HepG2 (cell line): Measurements from ENCODE around the gene USP1. TPM values are rescaled to one million over a fixed set of nuclear protein-coding genes. Genes with fewer than 3 reads are reported as not detected.

Experiments
- ATRX ChIP-seq: sonication (generic); formaldehyde crosslinking; IDR thresholded peaks from 2 replicates; pipeline ENCODE4 v1.4.0; 2020; ENCODE audit warnings: missing genetic modification reagents, borderline replicate concordance
- EHMT2 ChIP-seq: fragments of 200-600 bp; sonication (generic); IDR thresholded peaks from 2 replicates; pipeline ENCODE4 v1.7.0; 2017; ENCODE audit warnings: antibody characterized with exemption, low read depth, low read length, borderline replicate concordance
- ELF4 ChIP-seq: sonication (generic); formaldehyde crosslinking; IDR thresholded peaks from 2 replicates; pipeline ENCODE4 v1.5.0; 2020; ENCODE audit warnings: missing genetic modification reagents, mild to moderate bottlenecking, moderate library complexity, borderline replicate concordance
- GPN1 ChIP-seq: sonication (generic); formaldehyde crosslinking; IDR thresholded peaks from 2 replicates; pipeline ENCODE4 v1.5.1; 2020; ENCODE audit warnings: missing genetic modification reagents, borderline replicate concordance
- SALL2 ChIP-seq: sonication (generic); formaldehyde crosslinking; IDR thresholded peaks from 2 replicates; pipeline ENCODE4 v1.8.1; 2023; ENCODE audit warnings: mild to moderate bottlenecking, missing genetic modification reagents, inconsistent platforms
- ZNF20 ChIP-seq: sonication (generic); formaldehyde crosslinking; IDR thresholded peaks from 2 replicates; pipeline ENCODE4 v1.4.0; 2020; ENCODE audit warnings: mild to moderate bottlenecking, moderate library complexity, missing genetic modification reagents
- ZNF275 ChIP-seq: sonication (generic); formaldehyde crosslinking; IDR thresholded peaks from 2 replicates; pipeline ENCODE4 v1.8.0; 2022; ENCODE audit warnings: missing genetic modification reagents, mild to moderate bottlenecking, inconsistent platforms, borderline replicate concordance
- ZNF382 ChIP-seq: sonication (generic); formaldehyde crosslinking; IDR thresholded peaks from 2 replicates; pipeline ENCODE4 v1.5.0; 2020; ENCODE audit warnings: missing genetic modification reagents, mild to moderate bottlenecking, borderline replicate concordance
- ZNF430 ChIP-seq: sonication (generic); formaldehyde crosslinking; IDR thresholded peaks from 2 replicates; pipeline ENCODE4 v1.9.0; 2021; ENCODE audit warnings: mild to moderate bottlenecking, missing genetic modification reagents
- ZNF510 ChIP-seq: sonication (generic); formaldehyde crosslinking; IDR thresholded peaks from 2 replicates; pipeline ENCODE4 v1.4.0; 2020; ENCODE audit warnings: low read depth, mild to moderate bottlenecking, missing genetic modification reagents
- ZNF547 ChIP-seq: sonication (generic); formaldehyde crosslinking; IDR thresholded peaks from 2 replicates; pipeline ENCODE4 v1.5.1; 2020; ENCODE audit warnings: mild to moderate bottlenecking, missing genetic modification reagents
- ZSCAN12 ChIP-seq: sonication (generic); formaldehyde crosslinking; IDR thresholded peaks from 2 replicates; pipeline ENCODE4 v1.9.0; 2021; ENCODE audit warnings: mild to moderate bottlenecking, missing genetic modification reagents
- polyA plus RNA-seq, 8 experiments: library from polyadenylated mRNA; depleted of rRNA in 3 of 8; stranded (reverse) in 7 of 8; unstranded in 1 of 8; fragments of >200 nt; fragmentation: Illumina TruSeq in 4 of 8; extraction: Trizol in 4 of 8; gene quantifications; 2 replicates each; pipeline versions ENCODE4 v1.2.1 to v1.2.3, GENCODE V29; 2011 to 2016; ENCODE audit warnings: low read depth in 4 of 8, missing spikeins in 1 of 8, mixed read lengths in 1 of 8; ENCODE audit not compliant: insufficient read depth in 1 of 8
- total RNA-seq, 5 experiments: library from RNA; depleted of rRNA; stranded (reverse); fragments of >200 nt; fragmentation: Illumina TruSeq; extraction: Trizol; gene quantifications; 2 replicates each; pipeline ENCODE4 v1.2.3, GENCODE V29; 2016; ENCODE audit warnings: low read depth in 1 of 5
- TF ChIP-seq, protein P1 (sequence below), 2 experiments: sonication (generic) in 1 of 2; formaldehyde crosslinking in 1 of 2; IDR thresholded peaks; 2 replicates each; pipeline versions ENCODE4 v1.6.1 to v1.9.0; 2014 to 2022; ENCODE audit warnings: antibody characterized with exemption in 1 of 2, borderline replicate concordance in 1 of 2, inconsistent platforms in 1 of 2, low read depth in 1 of 2, missing genetic modification reagents in 1 of 2
- TF ChIP-seq, protein P2 (sequence below): sonication (generic); formaldehyde crosslinking; IDR thresholded peaks from 2 replicates; pipeline ENCODE4 v1.4.0; 2020; ENCODE audit warnings: mild to moderate bottlenecking, missing genetic modification reagents
- TF ChIP-seq, protein P3 (sequence below): sonication (generic); formaldehyde crosslinking; IDR thresholded peaks from 2 replicates; pipeline ENCODE4 v1.5.1; 2020; ENCODE audit warnings: mild to moderate bottlenecking, moderate library complexity, missing genetic modification reagents

The USP1 gene
- total and polyA plus RNA-seq, 2 of the 13 experiments (the other 11 are each of a cell fraction or from before 2014, with no cell fraction given), result 9.0 to 64.6 TPM

GRCh38 chr1:62436466-62437272 is at the start of gene USP1 (continued):
- TF ChIP-seq, protein P1, sequence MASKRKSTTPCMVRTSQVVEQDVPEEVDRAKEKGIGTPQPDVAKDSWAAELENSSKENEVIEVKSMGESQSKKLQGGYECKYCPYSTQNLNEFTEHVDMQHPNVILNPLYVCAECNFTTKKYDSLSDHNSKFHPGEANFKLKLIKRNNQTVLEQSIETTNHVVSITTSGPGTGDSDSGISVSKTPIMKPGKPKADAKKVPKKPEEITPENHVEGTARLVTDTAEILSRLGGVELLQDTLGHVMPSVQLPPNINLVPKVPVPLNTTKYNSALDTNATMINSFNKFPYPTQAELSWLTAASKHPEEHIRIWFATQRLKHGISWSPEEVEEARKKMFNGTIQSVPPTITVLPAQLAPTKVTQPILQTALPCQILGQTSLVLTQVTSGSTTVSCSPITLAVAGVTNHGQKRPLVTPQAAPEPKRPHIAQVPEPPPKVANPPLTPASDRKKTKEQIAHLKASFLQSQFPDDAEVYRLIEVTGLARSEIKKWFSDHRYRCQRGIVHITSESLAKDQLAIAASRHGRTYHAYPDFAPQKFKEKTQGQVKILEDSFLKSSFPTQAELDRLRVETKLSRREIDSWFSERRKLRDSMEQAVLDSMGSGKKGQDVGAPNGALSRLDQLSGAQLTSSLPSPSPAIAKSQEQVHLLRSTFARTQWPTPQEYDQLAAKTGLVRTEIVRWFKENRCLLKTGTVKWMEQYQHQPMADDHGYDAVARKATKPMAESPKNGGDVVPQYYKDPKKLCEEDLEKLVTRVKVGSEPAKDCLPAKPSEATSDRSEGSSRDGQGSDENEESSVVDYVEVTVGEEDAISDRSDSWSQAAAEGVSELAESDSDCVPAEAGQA (IDR thresholded peaks at IDR 0.05; ENCODE audit: low read depth), result peak; percentile 13; the same call in 1 of the 2 replicates
- TF ChIP-seq, protein P1 (CRISPR knock-in tag; IDR thresholded peaks at IDR 0.05; ENCODE audit: borderline replicate concordance), result peak; percentile 26; the same call in 1 of the 2 replicates
- TF ChIP-seq ZNF275 (CRISPR knock-in tag) (peak; percentile 66; the same call in 1 of the 2 replicates), ZSCAN12 (CRISPR knock-in tag) (no peak), ELF4 (peak; percentile 29; the same call in 1 of the 2 replicates), ZNF430 (CRISPR knock-in tag) (peak; percentile 54; the same call in 1 of the 2 replicates), ZNF382 (CRISPR knock-in tag) (no peak), ZNF510 (CRISPR knock-in tag) (0 out of 2 replicates have a peak, but pooled peaks have one; percentile 81), EHMT2 (no peak; the same call in 1 of the 2 replicates), GPN1 (CRISPR knock-in tag) (no peak), ATRX (no peak), SALL2 (CRISPR knock-in tag) (no peak), ZNF20 (CRISPR knock-in tag) (peak; percentile 35; the same call in 1 of the 2 replicates), ZNF547 (CRISPR knock-in tag) (0 out of 2 replicates have a peak, but pooled peaks have one; percentile 20)
- TF ChIP-seq, protein P2, sequence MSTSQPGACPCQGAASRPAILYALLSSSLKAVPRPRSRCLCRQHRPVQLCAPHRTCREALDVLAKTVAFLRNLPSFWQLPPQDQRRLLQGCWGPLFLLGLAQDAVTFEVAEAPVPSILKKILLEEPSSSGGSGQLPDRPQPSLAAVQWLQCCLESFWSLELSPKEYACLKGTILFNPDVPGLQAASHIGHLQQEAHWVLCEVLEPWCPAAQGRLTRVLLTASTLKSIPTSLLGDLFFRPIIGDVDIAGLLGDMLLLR (CRISPR knock-in tag), result peak; percentile 79; the same call in 1 of the 2 replicates
- TF ChIP-seq, protein P3, sequence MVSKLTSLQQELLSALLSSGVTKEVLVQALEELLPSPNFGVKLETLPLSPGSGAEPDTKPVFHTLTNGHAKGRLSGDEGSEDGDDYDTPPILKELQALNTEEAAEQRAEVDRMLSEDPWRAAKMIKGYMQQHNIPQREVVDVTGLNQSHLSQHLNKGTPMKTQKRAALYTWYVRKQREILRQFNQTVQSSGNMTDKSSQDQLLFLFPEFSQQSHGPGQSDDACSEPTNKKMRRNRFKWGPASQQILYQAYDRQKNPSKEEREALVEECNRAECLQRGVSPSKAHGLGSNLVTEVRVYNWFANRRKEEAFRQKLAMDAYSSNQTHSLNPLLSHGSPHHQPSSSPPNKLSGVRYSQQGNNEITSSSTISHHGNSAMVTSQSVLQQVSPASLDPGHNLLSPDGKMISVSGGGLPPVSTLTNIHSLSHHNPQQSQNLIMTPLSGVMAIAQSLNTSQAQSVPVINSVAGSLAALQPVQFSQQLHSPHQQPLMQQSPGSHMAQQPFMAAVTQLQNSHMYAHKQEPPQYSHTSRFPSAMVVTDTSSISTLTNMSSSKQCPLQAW, result peak; percentile 10; the same call in 1 of the 2 replicates
